ENCODE data around the gene GRM7. TPM values are rescaled to one million over a fixed set of nuclear protein-coding genes. Genes with fewer than 3 reads are reported as not detected.

Gene GRM7
- total and polyA plus RNA-seq, 2 experiments from 2014 or later = 1.7 to 2.7 TPM

- H3K79me2 ChIP-seq = no peaks in the 10 kb centered on the region
- H3K9me2 ChIP-seq (replicated peaks; ENCODE audit: insufficient read depth) = no peaks in the 10 kb centered on the region
- H3K4me1 ChIP-seq (ENCODE audit: insufficient read depth) = no peaks in the 10 kb centered on the region
- H3K4me3 ChIP-seq = no peak overlapping the region
- 86% methylated on average over 3 of the region's 3 CpGs for WGBS (ENCODE audit: low lambda C conversion rate, missing lambda C conversion rate)
- no peak overlapping the region for H3K4me2 ChIP-seq
- H3K36me3 ChIP-seq (replicated peaks; ENCODE audit: insufficient read depth, low read depth) = no peaks in the 10 kb centered on the region
- no peaks in the 10 kb centered on the region for H3K27me3 ChIP-seq
- no peak overlapping the region for H3K27ac ChIP-seq
- DNase-seq (ENCODE audit: low spot score) = no peak
- TF ChIP-seq EZH2phosphoT487 (IDR thresholded peaks at IDR 0.05; ENCODE audit: low read depth, severe bottlenecking, unreplicated experiment) (no peak), CTCF (IDR thresholded peaks at IDR 0.05; ENCODE audit: poor library complexity) (no peak), EZH2 (IDR thresholded peaks at IDR 0.05; ENCODE audit: borderline replicate concordance) (no peak)
- no peak overlapping the region for H2AFZ ChIP-seq
- H4K20me1 ChIP-seq (ENCODE audit: insufficient read depth, poor library complexity, severe bottlenecking) = no peaks in the 10 kb centered on the region
- H3K9me3 ChIP-seq (ENCODE audit: low read depth) = no peaks in the 10 kb centered on the region
These were observed 168.6 kb downstream of the GRM7 start for GRCh38 chr3:7029562-7029961.

DNA sequence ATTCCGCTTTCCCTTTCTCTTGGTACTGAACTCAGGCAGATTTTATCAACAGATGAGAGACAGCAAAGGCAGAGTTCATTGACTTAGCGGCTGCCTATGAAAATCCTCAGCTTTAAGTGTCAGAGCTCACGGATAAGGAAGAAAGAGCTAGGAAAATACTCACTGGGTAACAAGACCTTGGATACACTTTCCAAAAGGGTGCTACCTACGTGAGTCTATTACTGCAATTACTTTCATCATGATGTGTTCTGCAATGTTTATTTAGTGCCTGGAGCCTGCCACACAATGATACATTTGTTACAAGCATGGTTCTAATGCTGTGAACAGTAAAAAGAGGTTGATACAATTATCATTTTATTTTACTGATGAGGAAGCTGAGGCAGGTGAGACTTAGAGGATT, 177.5 kb downstream of the GRM7 start:
- H3K4me3 ChIP-seq = no peak overlapping the region
- H3K4me2 ChIP-seq = no peak overlapping the region
- WGBS (ENCODE audit: low lambda C conversion rate, missing lambda C conversion rate) = 71% methylated on average over 4 of the region's 4 CpGs
- no peaks in the 10 kb centered on the region for H3K27me3 ChIP-seq
- no peaks in the 10 kb centered on the region for H3K9me3 ChIP-seq (ENCODE audit: low read depth)
- no peak overlapping the region for H3K27ac ChIP-seq
- no peaks in the 10 kb centered on the region for H3K36me3 ChIP-seq (replicated peaks; ENCODE audit: insufficient read depth, low read depth)
- no peaks in the 10 kb centered on the region for H4K20me1 ChIP-seq (ENCODE audit: insufficient read depth, poor library complexity, severe bottlenecking)
- H3K9me2 ChIP-seq (replicated peaks; ENCODE audit: insufficient read depth) = no peaks in the 10 kb centered on the region
- no peak for DNase-seq (ENCODE audit: low spot score)
- H3K4me1 ChIP-seq (ENCODE audit: insufficient read depth) = no peaks in the 10 kb centered on the region
- H3K79me2 ChIP-seq = no peaks in the 10 kb centered on the region
- no peak overlapping the region for H2AFZ ChIP-seq
- TF ChIP-seq EZH2 (IDR thresholded peaks at IDR 0.05; ENCODE audit: borderline replicate concordance) (no peak), CTCF (IDR thresholded peaks at IDR 0.05; ENCODE audit: poor library complexity) (no peak), EZH2phosphoT487 (IDR thresholded peaks at IDR 0.05; ENCODE audit: low read depth, severe bottlenecking, unreplicated experiment) (no peak)

- no peak overlapping the region for H3K4me3 ChIP-seq
- 63% methylated on average over 1 of the region's 1 CpG for WGBS (ENCODE audit: low lambda C conversion rate, missing lambda C conversion rate)
- no peak for DNase-seq (ENCODE audit: low spot score)
These were observed 201.8 kb downstream of the GRM7 start for GRCh38 chr3:7062714-7063113.

More at GRCh38 chr3:7062714-7063113, 201.8 kb downstream of the GRM7 start:
- Histone ChIP-seq H3K4me1 (ENCODE audit: insufficient read depth) (no peaks in the 10 kb centered on the region), H4K20me1 (ENCODE audit: insufficient read depth, poor library complexity, severe bottlenecking) (no peaks in the 10 kb centered on the region), H3K79me2 (no peaks in the 10 kb centered on the region), H3K36me3 (replicated peaks; ENCODE audit: insufficient read depth, low read depth) (no peaks in the 10 kb centered on the region), H3K27ac (no peak overlapping the region), H3K9me2 (replicated peaks; ENCODE audit: insufficient read depth) (no peaks in the 10 kb centered on the region), H3K27me3 (no peaks in the 10 kb centered on the region), H2AFZ (no peak overlapping the region), H3K9me3 (ENCODE audit: low read depth) (peaks cover 7% of the 10 kb centered on the region), H3K4me2 (no peak overlapping the region)
- no peak for TF ChIP-seq CTCF (IDR thresholded peaks at IDR 0.05; ENCODE audit: poor library complexity)
- no peak for TF ChIP-seq EZH2 (IDR thresholded peaks at IDR 0.05; ENCODE audit: borderline replicate concordance)
- no peak for TF ChIP-seq EZH2phosphoT487 (IDR thresholded peaks at IDR 0.05; ENCODE audit: low read depth, severe bottlenecking, unreplicated experiment)
